ENCODE measurements around the gene PHOSPHO2. TPM values are rescaled to one million over a fixed set of nuclear protein-coding genes. Genes with fewer than 3 reads are reported as not detected.
A peak's percentile ranks its signal among the peaks of the same experiment; 100 is the strongest.
"Not testable (repeated sequence)": the region's sequence is repeated elsewhere in the genome, so short reads cannot be mapped to it uniquely, and the experiment has no call there.

The PHOSPHO2 gene
- total RNA-seq, 4 donors from 2014 or later: 5.4 to 9.9 (median 6.9) TPM

GRCh38 chr2:169693360-169693759 is 909 bp upstream of the PHOSPHO2 start:
- H3K36me3 ChIP-seq: no peaks in the 10 kb centered on the region
- peak overlapping the region in 1 of 4 donors; percentile 60 for H3K4me3 ChIP-seq
- peak overlapping the region in 2 of 4 donors; percentile 86 to 95 for H3K27ac ChIP-seq
- no peaks in the 10 kb centered on the region for H3K9me3 ChIP-seq
- TF ChIP-seq POLR2A (IDR thresholded peaks at IDR 0.05): no peak
- peak in 3 of 6 experiments; percentile 33 to 43 (median 36) for TF ChIP-seq CTCF (IDR thresholded peaks at IDR 0.05)
- peaks cover 0 to 7% (median 0%) of the 10 kb centered on the region in 4 donors for H3K4me1 ChIP-seq
- no peaks in the 10 kb centered on the region for H3K27me3 ChIP-seq
- no peak for DNase-seq

- H3K36me3 ChIP-seq: peaks cover 0 to 6% (median 0%) of the 10 kb centered on the region in 3 donors
- peak overlapping the region; percentile 60 to 85 (median 72) for H3K4me3 ChIP-seq
- TF ChIP-seq POLR2A (IDR thresholded peaks at IDR 0.05) (no peak), CTCF (IDR thresholded peaks at IDR 0.05) (no peak)
- peaks cover 0 to 7% (median 0%) of the 10 kb centered on the region in 4 donors for H3K4me1 ChIP-seq
- H3K27me3 ChIP-seq: no peaks in the 10 kb centered on the region
- no peak for DNase-seq
- peak overlapping the region; percentile 84 to 95 (median 88) for H3K27ac ChIP-seq
- H3K9me3 ChIP-seq: no peaks in the 10 kb centered on the region
Measured at GRCh38 chr2:169694894-169695260, 608 bp downstream of the PHOSPHO2 start.

- DNase-seq: no peak
- peaks cover 0 to 6% (median 0%) of the 10 kb centered on the region in 3 donors for H3K36me3 ChIP-seq
- H3K4me1 ChIP-seq: peaks cover 0 to 7% (median 0%) of the 10 kb centered on the region in 4 donors
- no peak overlapping the region for H3K27ac ChIP-seq
- TF ChIP-seq CTCF (IDR thresholded peaks at IDR 0.05) (no peak), POLR2A (IDR thresholded peaks at IDR 0.05) (no peak)
- no peak overlapping the region for H3K4me3 ChIP-seq
- H3K9me3 ChIP-seq: no peaks in the 10 kb centered on the region
- H3K27me3 ChIP-seq: no peaks in the 10 kb centered on the region
Measured at GRCh38 chr2:169696381-169696780, 2.1 kb downstream of the PHOSPHO2 start.

GRCh38 chr2:169699173-169699572 is 4.9 kb downstream of the PHOSPHO2 start:
- not testable (repeated sequence) for DNase-seq, H3K36me3 ChIP-seq, H3K27ac ChIP-seq, H3K4me1 ChIP-seq, H3K4me3 ChIP-seq, H3K9me3 ChIP-seq, H3K27me3 ChIP-seq

- Histone ChIP-seq H3K27me3 (no peaks in the 10 kb centered on the region), H3K36me3 (peaks cover 0 to 6% (median 0%) of the 10 kb centered on the region in 3 donors), H3K4me3 (no peak overlapping the region), H3K27ac (no peak overlapping the region), H3K9me3 (no peaks in the 10 kb centered on the region), H3K4me1 (peaks cover 0 to 12% (median 0%) of the 10 kb centered on the region in 4 donors)
- no peak for DNase-seq
- no peak for TF ChIP-seq CTCF (IDR thresholded peaks at IDR 0.05)
- TF ChIP-seq POLR2A (IDR thresholded peaks at IDR 0.05): no peak
Measured at GRCh38 chr2:169702996-169703395, 8.7 kb downstream of the PHOSPHO2 start.

- no peak for DNase-seq
Measured at GRCh38 chr2:169704160-169704708, 10.0 kb downstream of the PHOSPHO2 start.

More at GRCh38 chr2:169704160-169704708, 10.0 kb downstream of the PHOSPHO2 start:
- H3K27ac ChIP-seq: peak overlapping the region in 2 of 4 donors; percentile 61 to 64
- H3K4me1 ChIP-seq: peaks cover 0 to 12% (median 0%) of the 10 kb centered on the region in 4 donors
- TF ChIP-seq POLR2A (IDR thresholded peaks at IDR 0.05) (no peak), CTCF (IDR thresholded peaks at IDR 0.05) (no peak)
- H3K4me3 ChIP-seq: no peak overlapping the region
- H3K36me3 ChIP-seq: no peaks in the 10 kb centered on the region
- no peaks in the 10 kb centered on the region for H3K9me3 ChIP-seq
- no peaks in the 10 kb centered on the region for H3K27me3 ChIP-seq
